ENCODE data around the gene PABPC1L. TPM values are rescaled to one million over a fixed set of nuclear protein-coding genes. Genes with fewer than 3 reads are reported as not detected.

The PABPC1L gene
- total RNA-seq, 1 donor from 2014 or later, result 54.7 TPM

- intact Hi-C loops (cut with micrococcal nuclease), result loop anchor here (5.0 to 10.0 kb wide), 3 partner anchors 311 to 746 kb away; partner anchors contain the start of genes ADA and SYS1
These were observed 53.7 kb downstream of the PABPC1L start for GRCh38 chr20:44963325-44964215.

GRCh38 chr20:44965651-44966029, 55.8 kb downstream of the PABPC1L start:
- intact Hi-C loops (cut with micrococcal nuclease), result loop anchor here (1.0 to 10.0 kb wide), 5 partner anchors 14 to 399 kb away; partner anchors contain the start of genes PABPC1L and SYS1

GRCh38 chr20:44966030-44966961, 56.4 kb downstream of the PABPC1L start, which contains the start of gene STK4:
STK4 (plus strand) TSS chr20:44966512; CDS start chr20:44966569, 57 bp downstream.
- intact Hi-C loops (cut with micrococcal nuclease), result loop anchor here (1.0 to 10.0 kb wide), 5 partner anchors 13 to 399 kb away; partner anchors contain the start of genes PABPC1L and SYS1

- intact Hi-C loops (cut with micrococcal nuclease), result loop anchor here (2.0 to 10.0 kb wide), 4 partner anchors 57 to 397 kb away; partner anchors contain the start of genes PABPC1L and SYS1
These were observed 57.4 kb downstream of the PABPC1L start for GRCh38 chr20:44967207-44967807.

- intact Hi-C loops (cut with micrococcal nuclease), result loop anchor here (1.0 to 10.0 kb wide), 3 partner anchors 21 to 395 kb away; partner anchors contain the start of gene SYS1
These were observed 59.5 kb downstream of the PABPC1L start for GRCh38 chr20:44969300-44969894.

- intact Hi-C loops (cut with micrococcal nuclease), result no loop called here
These were observed 60.4 kb downstream of the PABPC1L start for GRCh38 chr20:44970243-44970757.

- intact Hi-C loops (cut with micrococcal nuclease), result no loop called here
These were observed 63.2 kb downstream of the PABPC1L start for GRCh38 chr20:44973053-44973452.

GRCh38 chr20:44976698-44977097, 66.8 kb downstream of the PABPC1L start:
- intact Hi-C loops (cut with micrococcal nuclease), result no loop called here

GRCh38 chr20:44979090-44979621, 69.3 kb downstream of the PABPC1L start:
- intact Hi-C loops (cut with micrococcal nuclease), result loop anchor here (1.0 kb wide), 3 partner anchors 8 to 13 kb away; partner anchors contain the start of gene STK4

GRCh38 chr20:44981736-44982406, 72.0 kb downstream of the PABPC1L start:
- intact Hi-C loops (cut with micrococcal nuclease), result no loop called here

GRCh38 chr20:44983093-44983674, 73.3 kb downstream of the PABPC1L start:
- intact Hi-C loops (cut with micrococcal nuclease), result no loop called here

- intact Hi-C loops (cut with micrococcal nuclease), result no loop called here
These were observed 78.8 kb downstream of the PABPC1L start for GRCh38 chr20:44988631-44989171.

Other genes with a start within 250 kb of the PABPC1L start
- gene CCN5, start 194.7 kb upstream of the PABPC1L start, total RNA-seq, result not detected in 2 replicates
- gene KCNK15, start 164.2 kb upstream of the PABPC1L start, total RNA-seq, result not detected in 2 replicates
- gene RIMS4, start 99.5 kb upstream of the PABPC1L start, total RNA-seq, result not detected in 2 replicates
- 289 and 293 TPM in 2 replicates for gene YWHAB, start 24.4 kb upstream of the PABPC1L start, total RNA-seq
- gene TOMM34, start 50.3 kb downstream of the PABPC1L start, total RNA-seq, result 23.7 and 24.0 TPM in 2 replicates
- 175 and 179 TPM in 2 replicates for gene STK4, start 56.5 kb downstream of the PABPC1L start, total RNA-seq
- gene KCNS1, start 191.1 kb downstream of the PABPC1L start, total RNA-seq, result 0.05 and 0.18 TPM in 2 replicates
- not detected in 2 replicates for gene WFDC5, start 205.1 kb downstream of the PABPC1L start, total RNA-seq
- not detected in 2 replicates for gene WFDC12, start 214.4 kb downstream of the PABPC1L start, total RNA-seq

All from T-helper 2 cell treated with Interferon-gamma antibody and Interleukin-4, amounts not matched to agents 100 ng/mL and 5 ng/mL, for 36 hours (primary cell).